SK-N-SH (cell line): Measurements from ENCODE around the gene FRMD1. TPM values are rescaled to one million over a fixed set of nuclear protein-coding genes. Genes with fewer than 3 reads are reported as not detected.

ENCODE experiments used
- CTCF ChIA-PET: fragments of 300-600, 350-600 bp; formaldehyde crosslinking; extraction: SDS; loops from one replicate; lab custom pipeline; 2021; lab: Yijun Ruan, JAX
- POLR2A ChIA-PET: fragments of 350-600 bp; sonication (Branson Sonifier 250); formaldehyde crosslinking; extraction: SDS; loops from one replicate; lab custom pipeline; 2020; ENCODE audit warnings: antibody characterized with exemption, inconsistent platforms; lab: Yijun Ruan, JAX
- DNase-seq: peaks from one replicate; pipeline ENCODE4 v3.0.0; 2012
- H2AFZ ChIP-seq: fragments of 200-600 bp; sonication (generic); 2 replicates; pipeline ENCODE4 v1.8.1; 2016; ENCODE audit warnings: antibody characterized with exemption, mild to moderate bottlenecking, low read depth
- H3F3A ChIP-seq: fragments of 200-600 bp; sonication (generic); replicated peaks from 2 replicates; pipeline ENCODE3; 2016; ENCODE audit warnings: antibody characterized with exemption, mild to moderate bottlenecking; ENCODE audit not compliant: insufficient read depth
- H3K27ac ChIP-seq, 2 experiments: fragments of 200-500 bp in 1 of 2; fragments of 200-600 bp in 1 of 2; sonication (Bioruptor generic) in 1 of 2; sonication (generic), shearing (Covaris generic) in 1 of 2; 2 replicates each; pipeline versions ENCODE4 v1.5.1 to v1.6.1; 2014 to 2016; ENCODE audit warnings: low read depth in 2 of 2, inconsistent platforms in 1 of 2, low read length in 1 of 2, mild to moderate bottlenecking in 1 of 2, mixed read lengths in 1 of 2
- H3K27me3 ChIP-seq: fragments of 200-600 bp; sonication (generic), shearing (Covaris generic); 2 replicates; pipeline ENCODE4 v1.6.1; 2016; ENCODE audit warnings: mixed run types; ENCODE audit not compliant: insufficient read depth
- H3K36me3 ChIP-seq, 2 experiments: fragments of 200-500 bp in 1 of 2; fragments of 200-600 bp in 1 of 2; sonication (Bioruptor generic) in 1 of 2; sonication (generic) in 1 of 2; replicated peaks in 1 of 2; 2 replicates each; pipeline versions ENCODE3 to v1.5.1; 2014 to 2016; ENCODE audit warnings: low read length in 1 of 2, mild to moderate bottlenecking in 1 of 2; ENCODE audit not compliant: insufficient read depth in 2 of 2, control insufficient read depth in 1 of 2
- H3K4me1 ChIP-seq, 2 experiments: fragments of 200-500 bp in 1 of 2; fragments of 200-600 bp in 1 of 2; sonication (Bioruptor generic) in 1 of 2; sonication (generic), shearing (Covaris generic) in 1 of 2; 2 replicates each; pipeline versions ENCODE4 v1.5.1 to v1.6.1; 2014 to 2016; ENCODE audit warnings: low read depth in 1 of 2, low read length in 1 of 2, mixed run types in 1 of 2; ENCODE audit not compliant: insufficient read depth in 2 of 2, control insufficient read depth in 1 of 2
- H3K4me2 ChIP-seq: fragments of 200-600 bp; sonication (generic), shearing (Covaris generic); 2 replicates; pipeline ENCODE4 v1.6.1; 2017; ENCODE audit warnings: mixed run types
- H3K4me3 ChIP-seq, 2 experiments: fragments of 200-500 bp in 1 of 2; fragments of 200-600 bp in 1 of 2; sonication (Bioruptor generic) in 1 of 2; sonication (generic), shearing (Covaris generic) in 1 of 2; 2 replicates each; pipeline versions ENCODE4 v1.5.1 to v1.8.1; 2014 to 2016; ENCODE audit warnings: low read depth in 2 of 2, inconsistent platforms in 1 of 2, low read length in 1 of 2, mild to moderate bottlenecking in 1 of 2, mixed read lengths in 1 of 2, moderate library complexity in 1 of 2
- H3K79me2 ChIP-seq: fragments of 200-600 bp; sonication (generic); 2 replicates; pipeline ENCODE4 v1.8.1; 2017; ENCODE audit warnings: mild to moderate bottlenecking; ENCODE audit not compliant: insufficient read depth
- H3K9ac ChIP-seq: fragments of 200-600 bp; sonication (generic); 2 replicates; pipeline ENCODE4 v1.6.1; 2017; ENCODE audit warnings: mixed run types
- H3K9me2 ChIP-seq: fragments of 200-600 bp; sonication (generic); 2 replicates; pipeline ENCODE4 v1.6.1; 2017; ENCODE audit warnings: mixed run types
- H3K9me3 ChIP-seq: fragments of 200-600 bp; sonication (generic); 2 replicates; pipeline ENCODE4 v1.6.1; 2017; ENCODE audit warnings: mixed run types, mild to moderate bottlenecking, moderate library complexity
- H4K20me1 ChIP-seq: fragments of 200-600 bp; sonication (generic); 2 replicates; pipeline ENCODE4 v1.6.1; 2017; ENCODE audit warnings: mild to moderate bottlenecking, mixed run types; ENCODE audit not compliant: insufficient read depth
- CHD2 ChIP-seq: fragments of 150-350 bp; IDR thresholded peaks from 2 replicates; pipeline ENCODE4 v1.6.1; 2018; ENCODE audit warnings: low read length; ENCODE audit not compliant: partially characterized antibody
- CTCF ChIP-seq: fragments of 200-600 bp; sonication (generic); IDR thresholded peaks from 2 replicates; pipeline ENCODE4 v1.6.1; 2017; ENCODE audit warnings: antibody characterized with exemption, mild to moderate bottlenecking, moderate library complexity
- EP300 ChIP-seq, 2 experiments: IDR thresholded peaks; 2 replicates each; pipeline versions ENCODE4 v1.4.0 to v1.6.1; 2012; ENCODE audit warnings: borderline replicate concordance in 1 of 2, low read depth in 1 of 2, low read length in 1 of 2
- EZH2phosphoT487 ChIP-seq: fragments of 200-600 bp; sonication (generic); IDR thresholded peaks from 2 replicates; pipeline ENCODE4 v1.6.1; 2017; ENCODE audit warnings: low read depth, mixed run types, mild to moderate bottlenecking, antibody characterized with exemption, moderate library complexity, borderline replicate concordance
- FOXJ3 ChIP-seq: sonication (generic); formaldehyde crosslinking; IDR thresholded peaks from 2 replicates; pipeline ENCODE4 v1.5.1; 2020; ENCODE audit warnings: mild to moderate bottlenecking, missing genetic modification reagents
- FOXM1 ChIP-seq: IDR thresholded peaks from 2 replicates; pipeline ENCODE4 v1.4.0; 2012; ENCODE audit warnings: low read depth, mild to moderate bottlenecking
- GATA2 ChIP-seq: sonication (generic); formaldehyde crosslinking; IDR thresholded peaks from 2 replicates; pipeline ENCODE4 v1.5.0; 2020; ENCODE audit warnings: mild to moderate bottlenecking, missing genetic modification reagents
- JUND ChIP-seq: IDR thresholded peaks from 2 replicates; pipeline ENCODE4 v1.4.0; 2012
- MAX ChIP-seq: IDR thresholded peaks from 2 replicates; pipeline ENCODE4 v1.4.0; 2012; ENCODE audit warnings: low read depth
- PBX3 ChIP-seq: IDR thresholded peaks from 2 replicates; pipeline ENCODE4; 2012
- RFX5 ChIP-seq: IDR thresholded peaks from 2 replicates; pipeline ENCODE4 v1.6.1; 2012; ENCODE audit warnings: mild to moderate bottlenecking, improper control_type of control experiment, low read length
- RXRA ChIP-seq: IDR thresholded peaks from 2 replicates; pipeline ENCODE4 v1.4.0; 2012; ENCODE audit warnings: low read depth, mild to moderate bottlenecking, borderline replicate concordance
- SMC3 ChIP-seq: IDR thresholded peaks from 2 replicates; pipeline ENCODE4 v1.6.1; 2012; ENCODE audit warnings: low read depth, low read length, improper control_type of control experiment
- TAF1 ChIP-seq: IDR thresholded peaks from 2 replicates; pipeline ENCODE4 v1.6.1; 2012; ENCODE audit warnings: low read depth, mild to moderate bottlenecking, low read length, moderate library complexity, borderline replicate concordance
- TCF12 ChIP-seq: IDR thresholded peaks from 2 replicates; pipeline ENCODE4 v1.4.0; 2012
- USF2 ChIP-seq: fragments of 150-350 bp; IDR thresholded peaks from 2 replicates; pipeline ENCODE4 v1.6.1; 2017; ENCODE audit warnings: antibody characterized with exemption, low read length, low read depth, borderline replicate concordance
- YY1 ChIP-seq: IDR thresholded peaks from 2 replicates; pipeline ENCODE4 v1.4.0; 2012; ENCODE audit warnings: low read depth, mild to moderate bottlenecking
- WGBS: methylation state at CpG from one replicate; pipeline ENCODE4 v1.1.6; 2017; ENCODE audit warnings: low lambda C conversion rate; 5-methylcytosine and 5-hydroxymethylcytosine counted together
- polyA plus RNA-seq, 3 experiments: library from polyadenylated mRNA; depleted of rRNA; stranded (reverse); fragments of >200 nt; gene quantifications; 2 replicates each; pipeline ENCODE4 v1.2.3, GENCODE V29; 2012
- TF ChIP-seq, protein P1 (sequence below): IDR thresholded peaks from 2 replicates; pipeline ENCODE4 v1.4.0; 2012; ENCODE audit warnings: low read depth, borderline replicate concordance

FRMD1 gene
- polyA plus RNA-seq, 1 of the 3 experiments (the other 2 are of a cell fraction), result not detected

GRCh38 chr6:168017629-168018028, 61.4 kb downstream of the FRMD1 start:
- Histone ChIP-seq H2AFZ (no peak overlapping the region), H3K4me2 (no peak overlapping the region), H3K27ac (no peak overlapping the region), H3K9ac (no peak overlapping the region), H3K4me1 (no peaks in the 10 kb centered on the region; a peak in 1 of 4 replicates), H3K36me3 (no peaks in the 10 kb centered on the region), H3K79me2 (no peaks in the 10 kb centered on the region), H4K20me1 (no peaks in the 10 kb centered on the region), H3K27me3 (no peaks in the 10 kb centered on the region), H3K4me3 (no peak overlapping the region), H3K9me2 (no peaks in the 10 kb centered on the region), H3F3A (no peaks in the 10 kb centered on the region), H3K9me3 (no peaks in the 10 kb centered on the region)
- ChIA-PET POLR2A (no interaction called here), CTCF (no interaction called here)
- no peak for DNase-seq
- TF ChIP-seq TCF12 (no peak), GATA2 (no peak), RFX5 (no peak), CHD2 (no peak), EZH2phosphoT487 (no peak), EP300 (IDR thresholded peaks at IDR 0.05; ENCODE audit: borderline replicate concordance in 1 of 2, low read depth in 1 of 2, low read length in 1 of 2) (no peak), RXRA (no peak), MAX (no peak), FOXM1 (no peak), PBX3 (no peak), TAF1 (no peak)
- WGBS, result 54% methylated on average over 11 of the region's 11 CpGs

GRCh38 chr6:168016721-168017525, 62.1 kb downstream of the FRMD1 start:
- no peak overlapping the region for H3K27ac ChIP-seq
- H3K27me3 ChIP-seq, result no peaks in the 10 kb centered on the region
- H3K9me3 ChIP-seq, result no peaks in the 10 kb centered on the region
- H3K9me2 ChIP-seq, result no peaks in the 10 kb centered on the region
- no peak overlapping the region for H2AFZ ChIP-seq
- POLR2A ChIA-PET, result no interaction called here
- no peak overlapping the region for H3K9ac ChIP-seq
- H3K4me2 ChIP-seq, result no peak overlapping the region
- H3K4me1 ChIP-seq, result no peaks in the 10 kb centered on the region; a peak in 1 of 4 replicates
- TF ChIP-seq YY1 (no peak), CTCF (no peak), USF2 (no peak), SMC3 (no peak), FOXJ3 (CRISPR knock-in tag) (no peak), JUND (no peak), RFX5 (no peak), GATA2 (no peak), MAX (no peak)
- TF ChIP-seq, protein P1, sequence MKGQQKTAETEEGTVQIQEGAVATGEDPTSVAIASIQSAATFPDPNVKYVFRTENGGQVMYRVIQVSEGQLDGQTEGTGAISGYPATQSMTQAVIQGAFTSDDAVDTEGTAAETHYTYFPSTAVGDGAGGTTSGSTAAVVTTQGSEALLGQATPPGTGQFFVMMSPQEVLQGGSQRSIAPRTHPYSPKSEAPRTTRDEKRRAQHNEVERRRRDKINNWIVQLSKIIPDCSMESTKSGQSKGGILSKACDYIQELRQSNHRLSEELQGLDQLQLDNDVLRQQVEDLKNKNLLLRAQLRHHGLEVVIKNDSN, result no peak
- WGBS, result 62% methylated on average over 18 of the region's 18 CpGs
- no peaks in the 10 kb centered on the region for H4K20me1 ChIP-seq
- H3K4me3 ChIP-seq, result no peak overlapping the region
- CTCF ChIA-PET, result no interaction called here
- peaks cover under 1% of the 10 kb centered on the region for H3F3A ChIP-seq
- H3K79me2 ChIP-seq, result no peaks in the 10 kb centered on the region
- H3K36me3 ChIP-seq, result no peaks in the 10 kb centered on the region
- no peak for DNase-seq
